BLaER1 treated with 17β-estradiol and CSF1 and Interleukin-3, amounts not matched to agents 10 nM and 100 nM (cell line): Measurements from ENCODE around the gene GALNT9.
A peak's percentile ranks its signal among the peaks of the same experiment; 100 is the strongest.

Experiments
- H3K27ac ChIP-seq, 11 experiments: shearing (Covaris generic); formaldehyde crosslinking; 2 replicates each; pipeline ENCODE4 v1.8.1; 2022
- H3K27me3 ChIP-seq, 11 experiments: shearing (Covaris generic); formaldehyde crosslinking; 2 replicates each; pipeline ENCODE4 v1.8.1; 2022
- H3K36me3 ChIP-seq, 11 experiments: shearing (Covaris generic); formaldehyde crosslinking; 2 replicates each; pipeline ENCODE4 v1.8.1; 2022
- H3K4me1 ChIP-seq, 10 experiments: shearing (Covaris generic); formaldehyde crosslinking; 2 replicates each; pipeline ENCODE4 v1.8.1; 2022
- H3K4me2 ChIP-seq, 11 experiments: shearing (Covaris generic); formaldehyde crosslinking; 2 replicates each; pipeline ENCODE4 v1.8.1; 2022
- H3K4me3 ChIP-seq, 10 experiments: shearing (Covaris generic); formaldehyde crosslinking; 2 replicates each; pipeline ENCODE4 v1.8.1; 2022
- H3K9ac ChIP-seq, 11 experiments: shearing (Covaris generic); formaldehyde crosslinking; 2 replicates each; pipeline ENCODE4 v1.8.1; 2022
- H3K9me3 ChIP-seq, 11 experiments: shearing (Covaris generic); formaldehyde crosslinking; replicated peaks in 1 of 11; 2 replicates each; pipeline ENCODE4 v1.8.1; 2022
- H4K20me1 ChIP-seq, 11 experiments: shearing (Covaris generic); formaldehyde crosslinking; 2 replicates each; pipeline ENCODE4 v1.8.1; 2022
- Cebpa-rat ChIP-seq, 11 experiments: shearing (Covaris generic); IDR thresholded peaks; 2 replicates each; pipeline ENCODE4 v1.8.1; 2022

GALNT9 gene

DNA sequence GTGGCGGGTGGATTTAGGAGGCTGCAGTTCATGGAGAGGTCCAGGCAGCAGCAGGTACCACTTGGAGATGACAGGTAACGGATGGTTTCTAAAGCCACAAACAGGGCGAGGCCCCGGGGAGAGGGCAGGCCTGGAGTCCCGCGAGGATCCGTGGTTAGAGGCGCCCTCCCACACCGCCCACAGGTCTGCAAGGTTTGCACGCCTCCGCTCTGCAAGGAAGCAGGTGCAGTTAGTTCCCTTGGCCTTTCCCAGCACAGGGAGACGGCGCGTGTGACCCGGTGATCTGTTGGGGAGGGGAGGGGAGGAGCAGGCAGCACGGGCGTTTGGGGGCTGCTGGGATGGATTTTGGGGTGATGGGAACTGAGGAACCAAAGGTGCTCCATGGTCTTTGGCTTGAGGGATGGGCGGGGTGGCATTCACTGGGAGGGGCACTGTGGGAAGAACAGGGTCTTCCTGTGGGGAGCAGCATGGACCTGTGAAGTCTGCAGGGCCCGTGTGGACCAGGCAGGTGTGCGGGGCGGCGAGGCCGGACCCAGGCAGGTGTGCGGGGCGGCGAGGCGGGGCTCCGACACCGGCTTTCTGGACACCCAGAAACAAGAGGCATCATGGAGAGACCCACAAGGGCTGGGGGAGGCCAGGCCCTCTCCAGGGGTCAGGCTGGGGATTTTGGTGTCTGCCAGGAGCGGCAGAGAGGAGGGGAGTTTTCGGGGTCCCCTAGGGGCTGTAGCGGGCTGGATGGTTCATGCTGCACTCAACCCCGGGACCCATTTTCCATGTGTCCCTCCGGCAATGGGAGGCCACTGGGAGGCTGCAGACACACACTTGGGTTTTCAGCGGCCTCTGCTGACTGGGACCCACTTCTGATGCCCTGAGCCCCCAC lies 156.0 kb downstream of the GALNT9 start:
- Histone ChIP-seq H3K4me2 (peak overlapping the region; percentile 30 to 96 (median 83)), H3K36me3 (no peaks in the 10 kb centered on the region), H3K4me3 (peak overlapping the region in 1 of 10 experiments; percentile 1; a peak in 2 of 20 replicates), H4K20me1 (peaks cover 0 to 17% (median 0%) of the 10 kb centered on the region in 11 experiments; a peak in 3 of 22 replicates), H3K27me3 (peaks cover 8 to 60% (median 35%) of the 10 kb centered on the region in 11 experiments; a peak in 20 of 22 replicates), H3K27ac (peak overlapping the region in 1 of 11 experiments; percentile 26; a peak in 2 of 22 replicates), H3K4me1 (peaks cover 44 to 94% (median 92%) of the 10 kb centered on the region in 10 experiments), H3K9ac (peak overlapping the region in 4 of 11 experiments; percentile 21 to 44 (median 30); a peak in 3 of 22 replicates), H3K9me3 (no peaks in the 10 kb centered on the region)
- no peak for TF ChIP-seq Cebpa-rat (IDR thresholded peaks at IDR 0.05)

DNA sequence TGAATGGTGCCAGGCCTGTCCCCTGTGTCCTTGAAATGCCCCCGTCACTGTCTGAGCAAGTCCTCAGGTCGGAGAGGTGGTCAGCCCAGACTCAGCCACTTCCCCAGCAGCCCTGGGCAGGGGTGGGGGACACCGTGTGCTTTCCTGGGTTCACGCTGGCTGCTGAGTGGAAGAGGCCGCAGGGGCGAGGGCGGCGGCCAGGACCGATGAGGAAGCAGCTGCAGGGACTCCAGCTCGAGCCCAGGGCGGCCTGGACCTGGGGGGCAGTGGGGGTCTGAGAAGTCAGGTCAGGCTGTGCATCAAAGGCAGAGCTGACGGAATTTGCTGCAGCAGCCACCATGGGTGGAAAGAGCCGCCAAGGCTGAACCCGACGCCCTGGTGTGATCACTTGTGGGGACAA lies 156.8 kb downstream of the GALNT9 start:
- H3K27me3 ChIP-seq: peaks cover 8 to 67% (median 35%) of the 10 kb centered on the region in 11 experiments; a peak in 20 of 22 replicates
- H4K20me1 ChIP-seq: peaks cover 0 to 17% (median 0%) of the 10 kb centered on the region in 11 experiments; a peak in 3 of 22 replicates
- H3K36me3 ChIP-seq: no peaks in the 10 kb centered on the region
- H3K9ac ChIP-seq: peak overlapping the region in 5 of 11 experiments; percentile 0 to 40 (median 22); a peak in 5 of 22 replicates
- H3K9me3 ChIP-seq: no peaks in the 10 kb centered on the region
- peaks cover 46 to 95% (median 93%) of the 10 kb centered on the region in 10 experiments for H3K4me1 ChIP-seq
- TF ChIP-seq Cebpa-rat (IDR thresholded peaks at IDR 0.05): no peak
- peak overlapping the region in 2 of 11 experiments; percentile 26; a peak in 2 of 22 replicates for H3K27ac ChIP-seq
- peak overlapping the region in 1 of 10 experiments; percentile 1; a peak in 2 of 20 replicates for H3K4me3 ChIP-seq
- peak overlapping the region; percentile 30 to 96 (median 83) for H3K4me2 ChIP-seq

DNA sequence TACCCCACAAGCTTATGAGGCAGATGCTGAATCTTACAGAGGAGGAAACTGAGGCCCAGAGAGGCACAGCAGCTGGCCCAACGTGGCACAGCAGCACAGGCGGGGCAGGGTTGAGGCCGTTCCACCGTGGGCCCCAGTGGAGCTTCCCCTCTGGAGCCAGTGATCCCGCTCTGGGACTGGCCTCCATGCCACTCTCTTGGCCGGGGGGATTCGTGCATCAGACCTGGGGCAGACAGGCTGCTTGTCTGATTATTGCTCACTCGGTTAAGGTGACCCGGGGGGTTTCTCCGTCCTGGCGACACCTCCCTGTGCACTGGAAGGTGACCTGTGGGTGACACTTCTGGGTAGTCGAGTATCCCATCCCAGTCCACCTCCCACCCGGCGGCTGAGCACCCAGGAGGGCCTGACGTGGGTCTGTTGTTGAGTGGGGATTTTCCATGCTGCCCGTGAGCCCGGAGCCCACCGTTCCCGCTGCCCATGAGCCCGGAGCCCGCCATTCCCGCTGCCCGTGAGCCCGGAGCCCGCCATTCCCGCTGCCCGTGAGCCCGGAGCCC lies 157.3 kb downstream of the GALNT9 start:
- peaks cover 48 to 96% (median 93%) of the 10 kb centered on the region in 10 experiments for H3K4me1 ChIP-seq
- H3K4me3 ChIP-seq: no peak overlapping the region
- no peaks in the 10 kb centered on the region for H3K36me3 ChIP-seq
- no peak for TF ChIP-seq Cebpa-rat (IDR thresholded peaks at IDR 0.05)
- H3K9me3 ChIP-seq: no peaks in the 10 kb centered on the region
- peaks cover 8 to 72% (median 35%) of the 10 kb centered on the region in 11 experiments; a peak in 20 of 22 replicates for H3K27me3 ChIP-seq
- H4K20me1 ChIP-seq: peaks cover 0 to 17% (median 0%) of the 10 kb centered on the region in 11 experiments; a peak in 3 of 22 replicates
- peak overlapping the region in 4 of 11 experiments; percentile 27 to 51 (median 40); a peak in 4 of 22 replicates for H3K9ac ChIP-seq
- peak overlapping the region in 2 of 11 experiments; percentile 31 to 48; a peak in 4 of 22 replicates for H3K27ac ChIP-seq
- H3K4me2 ChIP-seq: peak overlapping the region; percentile 30 to 96 (median 83); a peak in 21 of 22 replicates

DNA sequence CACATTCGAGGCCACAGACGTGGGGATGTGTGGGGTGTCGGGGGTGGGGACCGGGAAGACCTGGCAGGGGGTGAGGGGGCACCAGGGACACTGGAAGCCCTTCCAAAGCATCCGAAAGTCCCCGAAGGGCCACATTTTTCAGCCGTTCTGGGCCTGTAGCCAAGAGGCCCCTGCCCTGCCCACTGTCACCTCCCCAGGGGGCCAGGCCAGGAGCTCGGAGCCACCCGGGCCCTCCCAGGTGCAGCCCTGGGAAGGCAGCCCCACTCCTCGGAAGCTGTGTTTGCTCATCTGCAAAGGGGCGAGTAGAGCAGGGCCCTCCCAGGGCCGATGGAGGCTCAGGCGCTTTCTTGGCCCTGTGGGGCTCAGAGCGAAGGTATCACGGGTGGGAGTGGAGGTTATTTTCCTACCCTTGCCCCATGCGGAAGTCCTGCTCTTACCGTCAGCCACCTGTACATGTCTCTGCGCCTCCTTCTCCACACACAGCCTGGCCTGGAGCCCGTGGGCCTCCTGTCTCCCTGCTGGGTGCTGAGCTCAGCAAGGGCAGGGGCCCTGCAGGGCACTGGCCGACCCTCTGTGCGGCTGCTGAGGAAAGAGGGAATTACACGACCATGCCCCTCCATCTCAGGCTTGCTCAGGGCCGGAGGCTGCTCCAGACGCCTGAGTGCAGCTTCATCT lies 158.0 kb downstream of the GALNT9 start:
- H3K4me3 ChIP-seq: no peak overlapping the region
- H3K36me3 ChIP-seq: no peaks in the 10 kb centered on the region
- H3K4me1 ChIP-seq: peaks cover 42 to 94% (median 91%) of the 10 kb centered on the region in 10 experiments
- TF ChIP-seq Cebpa-rat (IDR thresholded peaks at IDR 0.05): no peak
- H4K20me1 ChIP-seq: peaks cover 0 to 17% (median 0%) of the 10 kb centered on the region in 11 experiments; a peak in 3 of 22 replicates
- peaks cover 8 to 72% (median 35%) of the 10 kb centered on the region in 11 experiments; a peak in 20 of 22 replicates for H3K27me3 ChIP-seq
- peak overlapping the region in 4 of 11 experiments; percentile 27 to 51 (median 40); a peak in 7 of 22 replicates for H3K9ac ChIP-seq
- no peaks in the 10 kb centered on the region for H3K9me3 ChIP-seq
- H3K27ac ChIP-seq: peak overlapping the region in 2 of 11 experiments; percentile 31 to 48; a peak in 4 of 22 replicates
- H3K4me2 ChIP-seq: peak overlapping the region in 10 of 11 experiments; percentile 30 to 96 (median 84); a peak in 19 of 22 replicates

DNA sequence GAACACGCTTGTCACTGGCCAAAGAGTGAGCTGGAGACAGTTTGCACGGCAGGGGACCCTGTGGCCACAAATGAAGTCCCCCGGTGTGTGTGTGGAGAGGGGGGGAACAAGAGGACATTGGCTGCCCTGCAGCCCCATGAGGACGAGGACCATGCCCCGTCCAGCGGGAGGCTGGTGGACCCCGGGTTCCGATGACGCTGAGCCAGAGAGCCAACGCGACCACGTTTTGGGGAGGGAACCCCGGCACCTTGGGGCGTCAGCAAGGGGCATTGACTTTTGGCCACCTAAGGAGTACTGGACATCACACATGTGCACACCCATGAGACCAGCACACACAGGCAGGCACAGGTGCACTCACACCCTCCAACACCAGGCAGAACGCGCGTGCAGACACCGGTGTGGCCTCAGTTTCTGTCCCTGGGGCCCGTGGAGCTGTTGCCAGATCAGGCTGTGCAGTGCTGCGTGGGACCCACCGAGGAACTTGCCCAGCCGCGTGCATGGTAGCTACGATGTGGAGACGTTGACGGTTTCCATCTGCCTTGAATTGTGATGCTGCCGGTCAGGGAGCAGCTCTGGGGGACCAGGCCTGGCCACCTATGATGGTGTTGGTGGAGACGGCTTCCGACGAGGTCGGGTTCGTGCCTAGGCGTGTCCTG lies 158.6 kb downstream of the GALNT9 start:
- no peak for TF ChIP-seq Cebpa-rat (IDR thresholded peaks at IDR 0.05)
- peak overlapping the region in 10 of 11 experiments; percentile 6 to 96 (median 84); a peak in 17 of 22 replicates for H3K4me2 ChIP-seq
- H3K27ac ChIP-seq: no peak overlapping the region
- H3K4me1 ChIP-seq: peaks cover 36 to 88% (median 84%) of the 10 kb centered on the region in 10 experiments
- H3K27me3 ChIP-seq: peaks cover 8 to 72% (median 35%) of the 10 kb centered on the region in 11 experiments; a peak in 20 of 22 replicates
- peak overlapping the region in 2 of 11 experiments; percentile 5 to 27; a peak in 1 of 22 replicates for H3K9ac ChIP-seq
- H4K20me1 ChIP-seq: peaks cover 0 to 17% (median 0%) of the 10 kb centered on the region in 11 experiments; a peak in 3 of 22 replicates
- no peaks in the 10 kb centered on the region for H3K36me3 ChIP-seq
- no peaks in the 10 kb centered on the region for H3K9me3 ChIP-seq
- H3K4me3 ChIP-seq: no peak overlapping the region

DNA sequence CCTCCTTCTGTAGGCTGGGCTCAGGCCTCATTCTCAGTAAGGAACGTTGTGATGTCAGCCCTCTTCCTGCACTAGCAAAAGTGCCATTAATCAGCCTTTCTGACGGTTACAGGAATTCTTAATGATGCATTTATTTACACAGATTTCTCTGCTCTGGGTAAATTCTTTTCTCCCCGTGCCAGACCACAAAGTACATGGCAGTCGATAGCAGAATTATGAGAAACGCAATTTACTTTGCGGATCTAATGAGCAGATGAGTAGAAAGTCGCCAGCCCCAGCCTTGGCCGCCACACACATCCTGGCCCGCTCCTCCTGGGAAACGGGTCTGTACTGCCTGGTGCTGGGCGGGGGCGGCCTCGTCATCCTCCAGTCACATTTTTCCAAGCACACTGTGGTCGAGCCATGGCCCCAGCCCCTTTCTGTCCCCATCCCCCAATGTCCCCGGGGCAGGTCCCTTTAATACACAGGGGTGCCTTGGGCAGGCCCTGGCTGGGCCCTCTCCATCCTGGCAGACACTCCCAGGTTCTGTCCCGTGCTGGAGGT lies 159.2 kb downstream of the GALNT9 start:
- Histone ChIP-seq H4K20me1 (peaks cover 0 to 17% (median 0%) of the 10 kb centered on the region in 11 experiments; a peak in 3 of 22 replicates), H3K4me2 (peak overlapping the region; percentile 6 to 96 (median 83); a peak in 18 of 22 replicates), H3K27me3 (peaks cover 8 to 68% (median 35%) of the 10 kb centered on the region in 11 experiments; a peak in 20 of 22 replicates), H3K9me3 (no peaks in the 10 kb centered on the region), H3K4me1 (peaks cover 36 to 83% (median 80%) of the 10 kb centered on the region in 10 experiments), H3K36me3 (no peaks in the 10 kb centered on the region), H3K4me3 (no peak overlapping the region), H3K9ac (peak overlapping the region in 3 of 11 experiments; percentile 5 to 19 (median 19); a peak in 1 of 22 replicates), H3K27ac (no peak overlapping the region)
- TF ChIP-seq Cebpa-rat (IDR thresholded peaks at IDR 0.05): no peak

DNA sequence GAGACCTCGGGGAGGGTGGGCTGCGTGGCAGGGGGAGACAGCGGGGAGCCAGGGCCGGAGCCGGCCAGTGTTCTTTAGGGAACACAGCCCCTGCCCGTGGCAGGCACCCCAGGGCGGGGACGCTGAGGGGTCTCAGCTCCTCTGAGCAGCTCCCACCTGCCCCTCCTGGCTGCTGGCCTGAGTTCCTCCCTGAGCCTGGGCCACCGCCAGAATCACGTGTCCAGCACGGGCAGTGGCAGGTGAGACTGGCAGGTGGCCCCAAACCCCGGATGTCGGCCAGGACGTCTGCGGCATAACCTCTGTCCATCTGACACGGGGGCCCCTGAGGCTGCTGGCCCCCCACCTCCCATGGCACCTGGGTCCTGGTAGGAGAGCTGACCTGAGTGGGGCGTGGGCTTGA lies 160.0 kb downstream of the GALNT9 start:
- H3K4me2 ChIP-seq: peak overlapping the region in 10 of 11 experiments; percentile 6 to 96 (median 83); a peak in 17 of 22 replicates

More for the DNA sequence above, 160.0 kb downstream of the GALNT9 start:
- no peak overlapping the region for H3K4me3 ChIP-seq
- peaks cover 0 to 17% (median 0%) of the 10 kb centered on the region in 11 experiments; a peak in 3 of 22 replicates for H4K20me1 ChIP-seq
- TF ChIP-seq Cebpa-rat (IDR thresholded peaks at IDR 0.05): no peak
- peaks cover 8 to 60% (median 34%) of the 10 kb centered on the region in 11 experiments; a peak in 20 of 22 replicates for H3K27me3 ChIP-seq
- no peak overlapping the region for H3K27ac ChIP-seq
- H3K9me3 ChIP-seq: no peaks in the 10 kb centered on the region
- H3K36me3 ChIP-seq: no peaks in the 10 kb centered on the region
- peaks cover 36 to 75% (median 72%) of the 10 kb centered on the region in 10 experiments for H3K4me1 ChIP-seq
- H3K9ac ChIP-seq: no peak overlapping the region
